Neural progenitor cell (in vitro differentiated cells): ENCODE measurements around the gene LAMB4.

Experiments used
- EZH2 ChIP-seq: fragments of 200-600 bp; sonication (generic); IDR thresholded peaks from 2 replicates; pipeline ENCODE4 v1.6.1; 2017; ENCODE audit warnings: antibody characterized with exemption, mild to moderate bottlenecking, moderate library complexity
- TF ChIP-seq, protein P1 (sequence below): fragments of 200-600 bp; sonication (generic); IDR thresholded peaks from 2 replicates; pipeline ENCODE4 v1.5.1; 2017; ENCODE audit warnings: antibody characterized with exemption, mild to moderate bottlenecking

DNA sequence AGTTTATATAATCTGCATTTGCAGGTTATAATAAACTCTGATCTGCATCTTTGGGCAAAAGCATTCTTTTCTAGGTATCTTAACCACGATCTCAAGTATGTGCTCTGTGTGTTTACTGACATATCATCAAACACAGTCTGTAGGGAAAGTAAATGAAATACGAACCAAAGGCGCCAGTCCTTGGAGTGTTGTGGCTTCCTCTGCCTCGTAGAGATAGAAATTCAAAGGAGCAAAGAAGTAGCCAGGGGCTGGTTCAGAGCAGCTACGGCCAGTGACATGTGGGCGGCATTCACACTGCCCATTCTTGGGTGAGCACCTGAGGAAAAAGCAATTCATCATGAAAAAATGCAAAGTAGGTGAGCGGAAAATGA is 38.7 kb downstream of the LAMB4 start:
- TF ChIP-seq, protein P1, sequence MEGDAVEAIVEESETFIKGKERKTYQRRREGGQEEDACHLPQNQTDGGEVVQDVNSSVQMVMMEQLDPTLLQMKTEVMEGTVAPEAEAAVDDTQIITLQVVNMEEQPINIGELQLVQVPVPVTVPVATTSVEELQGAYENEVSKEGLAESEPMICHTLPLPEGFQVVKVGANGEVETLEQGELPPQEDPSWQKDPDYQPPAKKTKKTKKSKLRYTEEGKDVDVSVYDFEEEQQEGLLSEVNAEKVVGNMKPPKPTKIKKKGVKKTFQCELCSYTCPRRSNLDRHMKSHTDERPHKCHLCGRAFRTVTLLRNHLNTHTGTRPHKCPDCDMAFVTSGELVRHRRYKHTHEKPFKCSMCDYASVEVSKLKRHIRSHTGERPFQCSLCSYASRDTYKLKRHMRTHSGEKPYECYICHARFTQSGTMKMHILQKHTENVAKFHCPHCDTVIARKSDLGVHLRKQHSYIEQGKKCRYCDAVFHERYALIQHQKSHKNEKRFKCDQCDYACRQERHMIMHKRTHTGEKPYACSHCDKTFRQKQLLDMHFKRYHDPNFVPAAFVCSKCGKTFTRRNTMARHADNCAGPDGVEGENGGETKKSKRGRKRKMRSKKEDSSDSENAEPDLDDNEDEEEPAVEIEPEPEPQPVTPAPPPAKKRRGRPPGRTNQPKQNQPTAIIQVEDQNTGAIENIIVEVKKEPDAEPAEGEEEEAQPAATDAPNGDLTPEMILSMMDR, result no peak
- TF ChIP-seq EZH2, result no peak
